Smooth muscle cell (in vitro differentiated cells): Measurements from ENCODE around the gene CLCNKA. TPM values are rescaled to one million over a fixed set of nuclear protein-coding genes. Genes with fewer than 3 reads are reported as not detected.
"Not testable (repeated sequence)": the region's sequence is repeated elsewhere in the genome, so short reads cannot be mapped to it uniquely, and the experiment has no call there.

Source experiments
- DNase-seq: peaks from one replicate; lab custom pipeline; 2025; ENCODE audit not compliant: unreplicated experiment; lab: John Stamatoyannopoulos, UW
- H2AFZ ChIP-seq: fragments of 200-600 bp; sonication (generic); 2 replicates; pipeline ENCODE4 v1.6.0; 2016; ENCODE audit warnings: antibody characterized with exemption, low read depth, mild to moderate bottlenecking
- H3F3A ChIP-seq: fragments of 200-600 bp; sonication (generic); 2 replicates; pipeline ENCODE4 v1.6.0; 2017; ENCODE audit warnings: antibody characterized with exemption, low read depth
- H3K27ac ChIP-seq: fragments of 200-600 bp; sonication (generic); 2 replicates; pipeline ENCODE4 v1.5.1; 2016; ENCODE audit warnings: low read depth, mild to moderate bottlenecking
- H3K27me3 ChIP-seq: fragments of 200-600 bp; sonication (generic); 2 replicates; pipeline ENCODE4 v1.6.1; 2016; ENCODE audit warnings: low read depth, mild to moderate bottlenecking
- H3K36me3 ChIP-seq: fragments of 200-600 bp; sonication (generic); 2 replicates; pipeline ENCODE4 v1.5.1; 2016; ENCODE audit warnings: low read depth
- H3K4me1 ChIP-seq: fragments of 200-600 bp; sonication (generic); 2 replicates; pipeline ENCODE4 v1.5.1; 2016; ENCODE audit warnings: low read depth
- H3K4me2 ChIP-seq: fragments of 200-600 bp; sonication (generic); 2 replicates; pipeline ENCODE4 v1.6.0; 2016; ENCODE audit warnings: mild to moderate bottlenecking
- H3K4me3 ChIP-seq: fragments of 200-600 bp; sonication (generic); 2 replicates; pipeline ENCODE4 v1.5.1; 2016; ENCODE audit warnings: mild to moderate bottlenecking
- H3K79me2 ChIP-seq: fragments of 200-600 bp; sonication (generic); 2 replicates; pipeline ENCODE4 v1.6.0; 2016; ENCODE audit warnings: low read depth, mild to moderate bottlenecking
- H3K9ac ChIP-seq: fragments of 200-600 bp; sonication (generic); 2 replicates; pipeline ENCODE4 v1.6.0; 2016; ENCODE audit warnings: low read depth
- H3K9me3 ChIP-seq: fragments of 200-600 bp; sonication (generic); replicated peaks from 2 replicates; pipeline ENCODE4 v1.5.1; 2016; ENCODE audit warnings: low read depth
- H4K20me1 ChIP-seq: fragments of 200-600 bp; sonication (generic); 2 replicates; pipeline ENCODE4 v1.6.0; 2016; ENCODE audit warnings: low read depth
- CTCF ChIP-seq: fragments of 200-600 bp; sonication (generic); IDR thresholded peaks from 2 replicates; pipeline ENCODE4 v1.5.1; 2017; ENCODE audit warnings: borderline replicate concordance, mild to moderate bottlenecking, antibody characterized with exemption; ENCODE audit not compliant: insufficient read depth, poor library complexity, severe bottlenecking
- WGBS: methylation state at CpG from one replicate; pipeline ENCODE4 v1.1.7; 2016; ENCODE audit warnings: low lambda C conversion rate; 5-methylcytosine and 5-hydroxymethylcytosine counted together
- polyA plus RNA-seq: library from polyadenylated mRNA; unstranded; fragments of >200 nt; fragmentation: Nextera tagmentation; extraction: Ambion mirVana; gene quantifications from 2 replicates; pipeline ENCODE4 v1.2.1, GENCODE V29; 2016
- total RNA-seq: library from RNA; depleted of rRNA; stranded (reverse); fragments of >200 nt; gene quantifications from 2 replicates; pipeline ENCODE4 v1.2.3, GENCODE V29; 2014

Gene CLCNKA
- total and polyA plus RNA-seq, 2 experiments from 2014 or later: 0.46 TPM; not detected in 1

GRCh38 chr1:16041200-16041599 is 19.4 kb downstream of the CLCNKA start:
- Histone ChIP-seq H3K9ac (no peak overlapping the region), H3K27ac (no peak overlapping the region), H4K20me1 (no peaks in the 10 kb centered on the region), H3K4me3 (no peak overlapping the region), H3K27me3 (no peaks in the 10 kb centered on the region), H2AFZ (no peak overlapping the region), H3K79me2 (no peaks in the 10 kb centered on the region), H3K4me1 (no peaks in the 10 kb centered on the region), H3K4me2 (no peak overlapping the region), H3K36me3 (no peaks in the 10 kb centered on the region), H3F3A (no peaks in the 10 kb centered on the region), H3K9me3 (no peaks in the 10 kb centered on the region)
- no peak for DNase-seq
- 95% methylated on average over 8 of the region's 8 CpGs for WGBS
- TF ChIP-seq CTCF: no peak

GRCh38 chr1:16042096-16042495 is 20.3 kb downstream of the CLCNKA start:
- Histone ChIP-seq H3K9me3 (no peaks in the 10 kb centered on the region), H3F3A (no peaks in the 10 kb centered on the region), H3K79me2 (no peaks in the 10 kb centered on the region), H3K27me3 (no peaks in the 10 kb centered on the region), H3K9ac (no peak overlapping the region), H3K4me1 (no peaks in the 10 kb centered on the region), H3K4me2 (no peak overlapping the region), H3K4me3 (no peak overlapping the region), H2AFZ (no peak overlapping the region), H3K27ac (no peak overlapping the region), H4K20me1 (no peaks in the 10 kb centered on the region), H3K36me3 (no peaks in the 10 kb centered on the region)
- DNase-seq: no peak
- no peak for TF ChIP-seq CTCF
- WGBS: 88% methylated on average over 9 of the region's 9 CpGs

- not testable (repeated sequence) for H3K27me3 ChIP-seq, H4K20me1 ChIP-seq, H3K9me3 ChIP-seq, H3F3A ChIP-seq, H3K79me2 ChIP-seq, H3K4me1 ChIP-seq, H3K27ac ChIP-seq, H3K4me3 ChIP-seq, H2AFZ ChIP-seq, H3K9ac ChIP-seq, H3K36me3 ChIP-seq, H3K4me2 ChIP-seq, DNase-seq
- WGBS: 84% methylated on average over 9 of the region's 9 CpGs
These were observed 20.8 kb downstream of the CLCNKA start for GRCh38 chr1:16042654-16043053.

- Histone ChIP-seq H3F3A (no peaks in the 10 kb centered on the region), H4K20me1 (no peaks in the 10 kb centered on the region), H3K27me3 (no peaks in the 10 kb centered on the region), H3K36me3 (no peaks in the 10 kb centered on the region), H3K9me3 (no peaks in the 10 kb centered on the region), H3K9ac (no peak within 1 kb of the TSS), H3K4me2 (no peak within 1 kb of the TSS), H3K27ac (no peak within 1 kb of the TSS), H3K4me1 (no peaks in the 10 kb centered on the region), H3K4me3 (no peak within 1 kb of the TSS), H3K79me2 (no peaks in the 10 kb centered on the region), H2AFZ (no peak within 1 kb of the TSS)
- no peak for DNase-seq
- 92% methylated on average over 7 of the region's 7 CpGs for WGBS
- TF ChIP-seq CTCF: no peak
These were observed 21.7 kb downstream of the CLCNKA start, which contains the start of gene CLCNKB for GRCh38 chr1:16043521-16043920. Gene CLCNKB, plus strand, starts transcription at chr1:16043782. Its CDS starts 711 bp downstream, at chr1:16044493.
